Trophoblast cell (in vitro differentiated cells and primary cell): ENCODE data around the gene PIMREG.

Experiments
- DNase-seq, 2 donors: peaks; one replicate each; pipeline ENCODE4 v3.0.0-alpha.2; 2016
- H2AFZ ChIP-seq: 2 replicates; pipeline ENCODE4 v1.6.1; 2013; ENCODE audit warnings: low read length, moderate library complexity, mild to moderate bottlenecking; ENCODE audit not compliant: insufficient read depth, poor library complexity
- H2AK5ac ChIP-seq: 2 replicates; pipeline ENCODE4 v1.6.1; 2013; ENCODE audit warnings: mild to moderate bottlenecking, low read length
- H2BK120ac ChIP-seq: 2 replicates; pipeline ENCODE4 v1.6.1; 2013; ENCODE audit warnings: low read length, mild to moderate bottlenecking, moderate library complexity; ENCODE audit not compliant: insufficient read depth, poor library complexity
- H2BK12ac ChIP-seq: 2 replicates; pipeline ENCODE4 v1.6.1; 2013; ENCODE audit warnings: mild to moderate bottlenecking, low read length, moderate library complexity
- H2BK5ac ChIP-seq: 2 replicates; pipeline ENCODE4 v1.6.1; 2013; ENCODE audit warnings: low read length, low read depth, moderate library complexity, mild to moderate bottlenecking; ENCODE audit not compliant: poor library complexity
- H3K14ac ChIP-seq: 2 replicates; pipeline ENCODE4 v1.6.1; 2013; ENCODE audit warnings: mild to moderate bottlenecking, low read length
- H3K18ac ChIP-seq: 2 replicates; pipeline ENCODE4 v1.6.1; 2013; ENCODE audit warnings: mild to moderate bottlenecking, low read length
- H3K23ac ChIP-seq: 2 replicates; pipeline ENCODE4 v1.6.1; 2013; ENCODE audit warnings: low read length
- H3K27ac ChIP-seq: 2 replicates; pipeline ENCODE4 v1.5.1; 2013; ENCODE audit warnings: low read depth, mild to moderate bottlenecking, inconsistent platforms, low read length, moderate library complexity
- H3K27me3 ChIP-seq: 2 replicates; pipeline ENCODE4 v1.6.1; 2013; ENCODE audit warnings: inconsistent platforms, mild to moderate bottlenecking, low read length, moderate library complexity; ENCODE audit not compliant: insufficient read depth
- H3K36me3 ChIP-seq, 2 experiments: 1 replicate in 1 of 2; 2 replicates in 1 of 2; pipeline ENCODE4 v1.6.1; 2013; ENCODE audit warnings: low read length in 2 of 2, mild to moderate bottlenecking in 2 of 2, moderate library complexity in 1 of 2; ENCODE audit not compliant: insufficient read depth in 2 of 2, control insufficient read depth in 1 of 2
- H3K4ac ChIP-seq: 2 replicates; pipeline ENCODE4 v1.6.1; 2013; ENCODE audit warnings: low read depth, mild to moderate bottlenecking, low read length, moderate library complexity
- H3K4me1 ChIP-seq, 2 experiments: 1 replicate in 1 of 2; 2 replicates in 1 of 2; pipeline ENCODE4 v1.6.1; 2013; ENCODE audit warnings: low read length in 2 of 2, mild to moderate bottlenecking in 2 of 2, moderate library complexity in 1 of 2; ENCODE audit not compliant: insufficient read depth in 2 of 2, control insufficient read depth in 1 of 2
- H3K4me2 ChIP-seq: 2 replicates; pipeline ENCODE4 v1.6.1; 2013; ENCODE audit warnings: inconsistent platforms, mild to moderate bottlenecking, low read length, moderate library complexity
- H3K4me3 ChIP-seq: 2 replicates; pipeline ENCODE4 v1.5.1; 2013; ENCODE audit warnings: mild to moderate bottlenecking, low read depth, low read length, inconsistent platforms
- H3K79me1 ChIP-seq: one replicate; pipeline ENCODE4 v1.6.1; 2013; ENCODE audit warnings: low read length
- H3K79me2 ChIP-seq: 2 replicates; pipeline ENCODE4 v1.6.1; 2013; ENCODE audit warnings: low read length, mild to moderate bottlenecking; ENCODE audit not compliant: control insufficient read depth, insufficient read depth, poor library complexity
- H3K9ac ChIP-seq: 2 replicates; pipeline ENCODE4 v1.6.1; 2013; ENCODE audit warnings: mild to moderate bottlenecking, low read length
- H3K9me3 ChIP-seq: 2 replicates; pipeline ENCODE4 v1.6.1; 2013; ENCODE audit warnings: low read depth, mild to moderate bottlenecking, control low read depth, inconsistent platforms, low read length; ENCODE audit not compliant: insufficient read depth
- H4K12ac ChIP-seq: 2 replicates; pipeline ENCODE4 v1.6.1; 2013; ENCODE audit warnings: low read depth, mild to moderate bottlenecking, low read length, moderate library complexity
- H4K8ac ChIP-seq: 2 replicates; pipeline ENCODE4 v1.6.1; 2013; ENCODE audit warnings: low read depth, mild to moderate bottlenecking, low read length, moderate library complexity
- H4K91ac ChIP-seq: one replicate; pipeline ENCODE4 v1.6.1; 2013; ENCODE audit warnings: low read depth, mild to moderate bottlenecking, low read length, moderate library complexity
- WGBS: extraction: QIAGEN DNeasy Blood & Tissue Kit; methylation state at CpG from one replicate; pipeline ENCODE4 v1.1.7; 2013; ENCODE audit warnings: missing lambda C conversion rate; ENCODE audit not compliant: insufficient read length, insufficient coverage; ENCODE audit errors: extremely low coverage; 5-methylcytosine and 5-hydroxymethylcytosine counted together

The PIMREG gene

GRCh38 chr17:6468051-6468790 lies 24.0 kb downstream of the PIMREG start:
- WGBS = no CpG with 5 or more reads among the region's 23 CpGs
- H3K79me1 ChIP-seq = no peaks in the 10 kb centered on the region

GRCh38 chr17:6470146-6470718 lies 26.0 kb downstream of the PIMREG start:
- Histone ChIP-seq H2BK5ac (no peak overlapping the region), H4K8ac (no peak overlapping the region), H3K14ac (no peak overlapping the region), H4K12ac (no peak overlapping the region), H2BK12ac (no peak overlapping the region), H3K27me3 (no peaks in the 10 kb centered on the region), H3K4me2 (no peak overlapping the region), H3K9me3 (no peaks in the 10 kb centered on the region), H4K91ac (no peak overlapping the region), H3K4me1 (peaks cover 0 to 3% of the 10 kb centered on the region in 2 experiments), H3K27ac (no peak overlapping the region), H3K36me3 (no peaks in the 10 kb centered on the region), H3K79me2 (no peaks in the 10 kb centered on the region), H3K4ac (no peak overlapping the region), H3K23ac (no peak overlapping the region), H2AK5ac (no peak overlapping the region), H3K9ac (no peak overlapping the region), H3K79me1 (no peaks in the 10 kb centered on the region), H3K4me3 (no peak overlapping the region), H2AFZ (no peak overlapping the region), H3K18ac (no peak overlapping the region), H2BK120ac (no peak overlapping the region)
- DNase-seq = no peak
- WGBS = no CpG with 5 or more reads among the region's 24 CpGs

More at GRCh38 chr17:6468051-6468790, 24.0 kb downstream of the PIMREG start:
- Histone ChIP-seq H3K4ac (no peak overlapping the region), H2AFZ (no peak overlapping the region), H3K4me2 (no peak overlapping the region), H3K27ac (no peak overlapping the region), H3K4me1 (no peaks in the 10 kb centered on the region), H3K79me2 (no peaks in the 10 kb centered on the region), H4K8ac (no peak overlapping the region), H4K12ac (no peak overlapping the region), H2BK120ac (no peak overlapping the region), H3K27me3 (no peaks in the 10 kb centered on the region), H3K18ac (no peak overlapping the region), H4K91ac (no peak overlapping the region), H3K9me3 (no peaks in the 10 kb centered on the region), H2BK5ac (no peak overlapping the region), H2AK5ac (no peak overlapping the region), H3K36me3 (no peaks in the 10 kb centered on the region), H3K23ac (no peak overlapping the region), H2BK12ac (no peak overlapping the region), H3K4me3 (no peak overlapping the region), H3K9ac (no peak overlapping the region), H3K14ac (no peak overlapping the region)
- no peak for DNase-seq

GRCh38 chr17:6470751-6471521 lies 26.7 kb downstream of the PIMREG start:
- Histone ChIP-seq H3K4me1 (peaks cover 0 to 3% of the 10 kb centered on the region in 2 experiments), H3K18ac (no peak overlapping the region), H3K4me3 (no peak overlapping the region), H3K9ac (no peak overlapping the region), H2AFZ (no peak overlapping the region), H3K4me2 (no peak overlapping the region), H3K23ac (no peak overlapping the region), H2BK12ac (no peak overlapping the region), H2BK5ac (no peak overlapping the region), H3K36me3 (no peaks in the 10 kb centered on the region), H3K27ac (no peak overlapping the region), H4K12ac (no peak overlapping the region), H3K9me3 (no peaks in the 10 kb centered on the region), H3K79me1 (no peaks in the 10 kb centered on the region), H4K8ac (no peak overlapping the region), H3K27me3 (no peaks in the 10 kb centered on the region), H3K14ac (no peak overlapping the region), H4K91ac (no peak overlapping the region), H3K4ac (no peak overlapping the region), H2AK5ac (no peak overlapping the region), H3K79me2 (no peaks in the 10 kb centered on the region), H2BK120ac (no peak overlapping the region)
- WGBS = no CpG with 5 or more reads among the region's 17 CpGs
- DNase-seq = no peak

- Histone ChIP-seq H4K12ac (no peak overlapping the region), H4K91ac (no peak overlapping the region), H3K27me3 (no peaks in the 10 kb centered on the region)
Measured at GRCh38 chr17:6471531-6472465, 27.5 kb downstream of the PIMREG start.

More at GRCh38 chr17:6471531-6472465, 27.5 kb downstream of the PIMREG start:
- no peak overlapping the region for H3K23ac ChIP-seq
- no peak overlapping the region for H2AK5ac ChIP-seq
- no peak overlapping the region for H3K27ac ChIP-seq
- no peaks in the 10 kb centered on the region for H3K79me1 ChIP-seq
- no peak overlapping the region for H2BK12ac ChIP-seq
- no peaks in the 10 kb centered on the region for H3K9me3 ChIP-seq
- no peaks in the 10 kb centered on the region for H3K79me2 ChIP-seq
- no peak overlapping the region for H3K4me3 ChIP-seq
- H3K9ac ChIP-seq = no peak overlapping the region
- H2BK5ac ChIP-seq = no peak overlapping the region
- H3K36me3 ChIP-seq = no peaks in the 10 kb centered on the region
- no peak overlapping the region for H2AFZ ChIP-seq
- WGBS = no CpG with 5 or more reads among the region's 19 CpGs
- H4K8ac ChIP-seq = no peak overlapping the region
- H3K18ac ChIP-seq = no peak overlapping the region
- H3K4me2 ChIP-seq = no peak overlapping the region
- no peak overlapping the region for H3K4ac ChIP-seq
- no peak for DNase-seq
- H3K4me1 ChIP-seq = peaks cover 0 to 5% of the 10 kb centered on the region in 2 experiments
- no peak overlapping the region for H3K14ac ChIP-seq
- H2BK120ac ChIP-seq = no peak overlapping the region
